B cell (primary cell): ENCODE measurements around the gene GPBP1L1.
"Not testable (repeated sequence)": the region's sequence is repeated elsewhere in the genome, so short reads cannot be mapped to it uniquely, and the experiment has no call there.

ENCODE experiments used
- EZH2 ChIP-seq: IDR thresholded peaks from 2 replicates; pipeline ENCODE4 v1.6.1; 2012; ENCODE audit warnings: borderline replicate concordance, low read depth, mild to moderate bottlenecking, moderate library complexity, low read length; ENCODE audit not compliant: insufficient read depth, poor library complexity, severe bottlenecking
- TF ChIP-seq, protein P1 (sequence below): fragments of 200-600 bp; IDR thresholded peaks from one replicate; pipeline ENCODE4 v1.8.0; 2022; ENCODE audit warnings: antibody characterized with exemption, mild to moderate bottlenecking

DNA sequence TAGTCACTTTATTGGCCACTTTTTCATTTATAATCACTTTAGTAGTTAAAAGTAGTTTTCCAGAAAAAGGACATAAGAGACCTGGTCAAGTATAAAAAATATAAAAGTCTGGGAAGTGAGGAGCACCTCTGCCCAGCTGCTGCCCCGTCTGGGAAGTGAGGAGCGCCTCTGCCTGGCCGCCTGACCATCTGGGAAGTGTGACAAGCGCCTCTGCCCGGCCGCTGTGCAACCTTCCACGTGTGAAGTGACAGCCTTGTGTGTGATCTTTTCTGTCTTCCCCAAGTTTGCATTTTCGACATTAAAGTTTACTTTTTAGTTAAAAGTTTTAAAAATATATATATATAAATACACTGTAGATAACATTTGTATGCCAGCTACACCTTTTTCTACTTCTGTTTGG, 7.5 kb upstream of the GPBP1L1 start:
- TF ChIP-seq, protein P1, sequence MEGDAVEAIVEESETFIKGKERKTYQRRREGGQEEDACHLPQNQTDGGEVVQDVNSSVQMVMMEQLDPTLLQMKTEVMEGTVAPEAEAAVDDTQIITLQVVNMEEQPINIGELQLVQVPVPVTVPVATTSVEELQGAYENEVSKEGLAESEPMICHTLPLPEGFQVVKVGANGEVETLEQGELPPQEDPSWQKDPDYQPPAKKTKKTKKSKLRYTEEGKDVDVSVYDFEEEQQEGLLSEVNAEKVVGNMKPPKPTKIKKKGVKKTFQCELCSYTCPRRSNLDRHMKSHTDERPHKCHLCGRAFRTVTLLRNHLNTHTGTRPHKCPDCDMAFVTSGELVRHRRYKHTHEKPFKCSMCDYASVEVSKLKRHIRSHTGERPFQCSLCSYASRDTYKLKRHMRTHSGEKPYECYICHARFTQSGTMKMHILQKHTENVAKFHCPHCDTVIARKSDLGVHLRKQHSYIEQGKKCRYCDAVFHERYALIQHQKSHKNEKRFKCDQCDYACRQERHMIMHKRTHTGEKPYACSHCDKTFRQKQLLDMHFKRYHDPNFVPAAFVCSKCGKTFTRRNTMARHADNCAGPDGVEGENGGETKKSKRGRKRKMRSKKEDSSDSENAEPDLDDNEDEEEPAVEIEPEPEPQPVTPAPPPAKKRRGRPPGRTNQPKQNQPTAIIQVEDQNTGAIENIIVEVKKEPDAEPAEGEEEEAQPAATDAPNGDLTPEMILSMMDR, result not testable (repeated sequence)
- TF ChIP-seq EZH2, result not testable (repeated sequence)
